Stomach (tissue), 9 donors: ENCODE measurements around the gene COL13A1. TPM values are rescaled to one million over a fixed set of nuclear protein-coding genes. Genes with fewer than 3 reads are reported as not detected.

Source experiments
- DNase-seq, 2 donors: peaks; one replicate each; pipeline versions ENCODE4 v3.0.0 to v3.0.0-alpha.2; 2013 to 2019
- H3K27ac ChIP-seq, 5 donors: fragments of 200-600 bp in 4 of 5; sonication (generic) in 4 of 5; one replicate each; pipeline ENCODE4 v1.5.1; 2013 to 2019; ENCODE audit warnings: mild to moderate bottlenecking in 1 of 5, moderate library complexity in 1 of 5
- H3K27me3 ChIP-seq, 3 donors: fragments of 200-600 bp; sonication (generic); one replicate each; pipeline ENCODE4 v1.5.1; 2017 to 2019; ENCODE audit warnings: mixed run types in 1 of 3
- H3K36me3 ChIP-seq, 4 donors: fragments of 200-600 bp; sonication (generic); 1 replicate in 3 of 4; 2 replicates in 1 of 4; pipeline ENCODE4 v1.5.1; 2016 to 2019
- H3K4me1 ChIP-seq, 4 donors: fragments of 200-600 bp; sonication (generic); one replicate each; pipeline ENCODE4 v1.5.1; 2016 to 2019
- H3K4me3 ChIP-seq, 4 donors: fragments of 200-600 bp; sonication (generic) in 3 of 4; one replicate each; pipeline ENCODE4 v1.5.1; 2016 to 2019; ENCODE audit warnings: mild to moderate bottlenecking in 1 of 4
- H3K9me3 ChIP-seq, 4 donors: fragments of 200-600 bp; sonication (generic); one replicate each; pipeline ENCODE4 v1.5.1; 2016 to 2019
- EP300 ChIP-seq: sonication (generic); formaldehyde crosslinking; IDR thresholded peaks from one replicate; pipeline ENCODE4 v1.6.1; 2017; ENCODE audit warnings: antibody characterized with exemption
- POLR2A ChIP-seq, 4 donors: fragments of 450-650 bp; IDR thresholded peaks; one replicate each; pipeline ENCODE4 v1.6.1; 2016; ENCODE audit warnings: antibody characterized with exemption in 4 of 4, control low read depth in 2 of 4, mild to moderate bottlenecking in 1 of 4, moderate library complexity in 1 of 4
- POLR2AphosphoS5 ChIP-seq, 3 donors: sonication (generic); formaldehyde crosslinking; IDR thresholded peaks; one replicate each; pipeline ENCODE4 v1.6.1; 2016; ENCODE audit warnings: antibody characterized with exemption in 3 of 3
- WGBS, 5 donors: extraction: QIAGEN DNeasy Blood & Tissue Kit in 3 of 5; methylation state at CpG; one replicate each; pipeline versions ENCODE4 v1.1.5 to v1.1.7; 2013 to 2018; 5-methylcytosine and 5-hydroxymethylcytosine counted together
- intact Hi-C: fragments of 100-400 bp; cut with DNase I; formaldehyde crosslinking; loops from one replicate; pipeline ENCODE4 v1.15.1; 2023; ENCODE audit warnings: low total_unique reads
- polyA plus RNA-seq, 3 donors: library from polyadenylated mRNA; stranded (reverse); fragments of 200-250 nt; gene quantifications; one replicate each; pipeline ENCODE4 v1.2.3, GENCODE V29; 2013
- total RNA-seq, 5 donors: library from RNA; depleted of rRNA; stranded (reverse); fragments of >200 nt; gene quantifications; one replicate each; pipeline versions ENCODE4 v1.1.0 to v1.2.3, GENCODE V29; 2014 to 2016
- TF ChIP-seq, protein P1 (sequence below), 7 experiments: fragments of 450-650 bp in 4 of 7; fragments of 200-600 bp in 3 of 7; sonication (generic) in 3 of 7; IDR thresholded peaks; one replicate each; pipeline ENCODE4 v1.5.1; 2016 to 2019; ENCODE audit warnings: antibody characterized with exemption in 7 of 7, control low read depth in 2 of 7, mild to moderate bottlenecking in 1 of 7
- donor health status: healthy with polysubstance abuse.
- donor health status: Bipolar disorder and iron deficiency.
- donor health status: healthy.

The COL13A1 gene
- total and polyA plus RNA-seq, 8 donors: 0.58 to 9.9 (median 6.9) TPM

DNA sequence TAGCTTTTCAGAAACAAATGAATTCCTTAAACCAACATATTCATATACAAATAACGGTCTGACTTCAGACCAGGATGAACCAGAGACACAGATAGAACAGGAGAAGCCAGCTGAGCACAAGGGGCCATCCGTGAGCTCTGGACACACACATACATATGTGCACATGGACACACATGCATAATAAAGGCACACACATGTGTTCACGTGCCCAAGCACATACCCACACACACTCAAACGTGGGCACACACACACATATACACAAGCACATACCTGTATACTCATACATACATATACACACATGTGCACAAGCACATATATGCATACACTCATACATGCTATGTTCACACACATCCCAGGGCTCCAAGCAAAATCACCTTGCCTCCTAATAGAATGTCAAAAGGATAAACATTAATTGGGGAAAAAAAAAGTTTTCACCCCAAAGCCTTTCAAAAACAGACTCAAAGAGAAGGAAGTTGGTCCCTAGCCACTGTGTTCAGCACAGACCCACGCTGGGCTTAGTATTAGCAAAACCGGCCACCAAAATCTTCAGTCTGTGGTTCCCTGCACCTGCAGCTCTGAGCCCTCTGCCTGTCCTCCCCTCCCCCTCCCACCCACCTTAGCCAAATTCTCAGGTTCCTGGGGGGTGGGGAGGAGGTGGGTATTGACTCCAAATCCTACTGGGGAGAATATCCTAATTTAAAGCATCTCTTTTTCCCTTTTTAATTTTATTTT is 150.5 kb downstream of the COL13A1 start:
- TF ChIP-seq POLR2A (IDR thresholded peaks at IDR 0.05): no peak
- Histone ChIP-seq H3K9me3 (no peaks in the 10 kb centered on the region), H3K4me1 (no peaks in the 10 kb centered on the region), H3K27ac (no peak overlapping the region), H3K4me3 (no peak overlapping the region), H3K36me3 (no peaks in the 10 kb centered on the region), H3K27me3 (no peaks in the 10 kb centered on the region)
- no peak for DNase-seq
- intact Hi-C loops: no loop called here
- WGBS, 5 donors: 35 to 53% (median 47%) methylated on average over 6 of the region's 6 CpGs

DNA sequence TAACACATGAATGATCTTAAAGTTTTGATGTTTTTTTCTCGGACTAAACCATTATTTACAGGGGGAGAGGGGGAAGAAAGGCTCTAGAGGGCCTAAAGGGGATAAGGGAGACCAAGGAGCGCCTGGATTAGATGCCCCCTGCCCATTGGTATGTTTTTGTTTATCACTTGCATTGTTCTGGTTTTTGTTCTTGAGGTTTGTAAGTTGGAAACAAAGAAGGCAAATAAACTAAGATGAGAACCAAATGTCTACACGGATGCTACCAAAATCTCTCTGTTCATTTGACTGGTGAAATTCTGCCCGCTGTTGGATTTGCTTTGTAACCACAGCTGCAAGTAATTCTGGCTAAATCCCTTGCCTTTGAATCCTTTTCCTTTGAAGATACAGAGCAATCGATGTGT is 151.1 kb downstream of the COL13A1 start:
- intact Hi-C loops: no loop called here
- H3K4me3 ChIP-seq: no peak overlapping the region
- TF ChIP-seq POLR2A (IDR thresholded peaks at IDR 0.05): no peak
- TF ChIP-seq EP300: no peak
- TF ChIP-seq, protein P1, sequence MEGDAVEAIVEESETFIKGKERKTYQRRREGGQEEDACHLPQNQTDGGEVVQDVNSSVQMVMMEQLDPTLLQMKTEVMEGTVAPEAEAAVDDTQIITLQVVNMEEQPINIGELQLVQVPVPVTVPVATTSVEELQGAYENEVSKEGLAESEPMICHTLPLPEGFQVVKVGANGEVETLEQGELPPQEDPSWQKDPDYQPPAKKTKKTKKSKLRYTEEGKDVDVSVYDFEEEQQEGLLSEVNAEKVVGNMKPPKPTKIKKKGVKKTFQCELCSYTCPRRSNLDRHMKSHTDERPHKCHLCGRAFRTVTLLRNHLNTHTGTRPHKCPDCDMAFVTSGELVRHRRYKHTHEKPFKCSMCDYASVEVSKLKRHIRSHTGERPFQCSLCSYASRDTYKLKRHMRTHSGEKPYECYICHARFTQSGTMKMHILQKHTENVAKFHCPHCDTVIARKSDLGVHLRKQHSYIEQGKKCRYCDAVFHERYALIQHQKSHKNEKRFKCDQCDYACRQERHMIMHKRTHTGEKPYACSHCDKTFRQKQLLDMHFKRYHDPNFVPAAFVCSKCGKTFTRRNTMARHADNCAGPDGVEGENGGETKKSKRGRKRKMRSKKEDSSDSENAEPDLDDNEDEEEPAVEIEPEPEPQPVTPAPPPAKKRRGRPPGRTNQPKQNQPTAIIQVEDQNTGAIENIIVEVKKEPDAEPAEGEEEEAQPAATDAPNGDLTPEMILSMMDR (IDR thresholded peaks at IDR 0.05): no peak
- H3K9me3 ChIP-seq: no peaks in the 10 kb centered on the region
- H3K27me3 ChIP-seq: no peaks in the 10 kb centered on the region
- no peaks in the 10 kb centered on the region for H3K4me1 ChIP-seq
- 44 to 54% (median 50%) methylated on average over 5 of the region's 5 CpGs for WGBS, 5 donors
- no peak overlapping the region for H3K27ac ChIP-seq
- H3K36me3 ChIP-seq: no peaks in the 10 kb centered on the region
- no peak for DNase-seq

DNA sequence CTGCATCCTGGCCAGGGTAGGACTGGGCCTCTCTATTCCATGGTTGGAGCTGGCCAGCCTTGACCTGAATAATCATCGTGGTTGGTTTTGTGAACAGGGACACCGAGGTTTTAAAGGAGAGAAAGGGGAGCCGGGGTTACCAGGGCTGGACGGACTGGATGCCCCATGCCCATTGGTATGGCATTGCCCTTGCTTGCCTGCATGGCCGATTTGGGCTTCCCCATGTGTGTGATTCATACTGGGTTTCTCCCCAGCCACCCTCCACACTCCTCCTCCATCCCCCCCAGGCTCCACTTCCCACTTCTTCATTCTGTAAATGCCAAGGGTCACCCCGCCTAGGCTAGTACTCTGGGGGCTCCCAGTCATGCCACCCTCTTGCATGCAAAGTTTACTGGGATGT is 152.1 kb downstream of the COL13A1 start:
- H3K4me3 ChIP-seq: no peak overlapping the region
- H3K36me3 ChIP-seq: no peaks in the 10 kb centered on the region
- no peaks in the 10 kb centered on the region for H3K9me3 ChIP-seq
- no peaks in the 10 kb centered on the region for H3K27me3 ChIP-seq
- no peak overlapping the region for H3K27ac ChIP-seq
- 75 to 89% (median 87%) methylated on average over 6 of the region's 6 CpGs for WGBS, 5 donors
- H3K4me1 ChIP-seq: no peaks in the 10 kb centered on the region
- no peak for DNase-seq
- TF ChIP-seq POLR2AphosphoS5 (IDR thresholded peaks at IDR 0.05) (no peak), POLR2A (IDR thresholded peaks at IDR 0.05) (no peak), EP300 (no peak)
- TF ChIP-seq, protein P1 (IDR thresholded peaks at IDR 0.05): no peak
- intact Hi-C loops: no loop called here

DNA sequence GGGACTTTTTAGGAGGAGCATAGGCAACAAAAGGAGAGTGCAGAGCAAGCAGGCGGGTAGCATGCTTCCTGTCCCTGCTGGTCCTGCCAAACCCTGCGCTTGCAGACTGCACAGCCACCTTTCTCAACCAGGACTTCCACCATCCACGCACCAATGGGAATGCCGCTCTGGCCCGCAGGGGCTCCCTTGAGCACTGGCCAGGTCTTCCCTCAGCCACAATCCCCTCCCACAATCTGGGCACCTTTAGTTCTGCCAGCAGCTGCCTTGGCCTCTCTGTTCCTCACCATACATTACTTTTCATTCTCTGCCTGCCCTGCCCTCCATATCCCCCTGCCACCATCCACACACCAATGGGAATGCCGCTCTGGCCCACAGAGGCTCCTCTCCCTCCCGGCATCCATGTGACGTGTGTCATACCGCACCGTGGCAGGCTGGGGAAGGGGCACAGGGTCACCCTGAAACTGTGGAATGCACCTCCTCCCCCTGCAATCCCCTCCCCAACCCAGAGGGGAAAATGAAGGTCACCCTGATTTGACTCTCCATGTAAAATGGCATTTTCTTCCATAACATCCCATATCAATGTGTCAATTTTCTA is 153.6 kb downstream of the COL13A1 start:
- 76 to 85% (median 81%) methylated on average over 10 of the region's 10 CpGs for WGBS, 5 donors
- TF ChIP-seq, protein P1 (IDR thresholded peaks at IDR 0.05): no peak
- TF ChIP-seq POLR2A (IDR thresholded peaks at IDR 0.05): no peak
- TF ChIP-seq POLR2AphosphoS5 (IDR thresholded peaks at IDR 0.05): no peak
- TF ChIP-seq EP300: no peak

More for the DNA sequence above, 153.6 kb downstream of the COL13A1 start:
- no peak overlapping the region for H3K27ac ChIP-seq
- H3K36me3 ChIP-seq: no peaks in the 10 kb centered on the region
- no peaks in the 10 kb centered on the region for H3K4me1 ChIP-seq
- no peaks in the 10 kb centered on the region for H3K27me3 ChIP-seq
- no peak overlapping the region for H3K4me3 ChIP-seq
- intact Hi-C loops: no loop called here
- no peaks in the 10 kb centered on the region for H3K9me3 ChIP-seq
- DNase-seq: no peak
